HG03175 (cell line): ENCODE measurements around the gene GNGT2.

ENCODE experiments used
- ATAC-seq: cut with Tn5 transposase; IDR thresholded peaks from one replicate; pipeline ENCODE4 v1.9.1; 2021; ENCODE audit warnings: mild to moderate bottlenecking, moderate library complexity; ENCODE audit not compliant: unreplicated experiment

Gene GNGT2

DNA sequence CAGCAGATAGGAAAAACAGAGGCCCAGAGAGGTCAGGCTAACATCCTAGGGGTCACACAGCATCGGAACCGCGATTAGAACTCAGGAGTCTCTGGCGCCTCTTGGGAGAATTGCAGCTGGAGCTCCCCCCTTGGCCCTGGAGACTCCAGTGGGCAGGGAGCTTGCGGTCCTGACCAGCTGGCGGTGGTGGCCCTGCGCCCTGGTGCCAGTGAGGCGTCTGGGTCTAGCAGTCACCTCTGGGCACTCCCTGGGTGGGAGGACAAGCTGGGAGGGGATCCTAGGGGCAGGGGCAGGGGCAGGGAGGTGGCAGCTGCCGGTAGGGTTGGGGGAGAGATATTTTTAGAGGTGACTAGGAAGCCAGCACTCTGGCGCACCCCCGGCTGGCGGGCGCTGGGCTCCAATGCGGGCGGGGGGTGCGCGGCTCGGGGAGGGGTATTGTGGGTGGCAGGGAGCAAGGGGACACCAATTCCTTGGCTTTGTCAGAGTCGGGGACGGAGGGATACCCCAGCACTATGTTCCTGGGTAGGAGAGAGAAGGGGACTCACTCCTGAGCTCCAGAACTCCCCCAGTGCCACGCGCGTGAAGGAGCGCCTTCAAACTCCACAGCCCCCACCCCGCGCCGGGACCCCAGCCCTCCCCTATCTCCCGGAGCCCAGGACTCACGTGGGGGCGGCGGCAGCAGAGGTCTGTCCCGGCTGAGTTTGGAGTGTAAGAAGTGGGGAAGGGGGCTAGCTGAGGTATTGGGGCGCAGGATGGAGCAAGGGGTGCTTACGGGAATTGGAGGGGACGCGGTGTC is 19.6 kb upstream of the GNGT2 start:
- ATAC-seq, result no peak

DNA sequence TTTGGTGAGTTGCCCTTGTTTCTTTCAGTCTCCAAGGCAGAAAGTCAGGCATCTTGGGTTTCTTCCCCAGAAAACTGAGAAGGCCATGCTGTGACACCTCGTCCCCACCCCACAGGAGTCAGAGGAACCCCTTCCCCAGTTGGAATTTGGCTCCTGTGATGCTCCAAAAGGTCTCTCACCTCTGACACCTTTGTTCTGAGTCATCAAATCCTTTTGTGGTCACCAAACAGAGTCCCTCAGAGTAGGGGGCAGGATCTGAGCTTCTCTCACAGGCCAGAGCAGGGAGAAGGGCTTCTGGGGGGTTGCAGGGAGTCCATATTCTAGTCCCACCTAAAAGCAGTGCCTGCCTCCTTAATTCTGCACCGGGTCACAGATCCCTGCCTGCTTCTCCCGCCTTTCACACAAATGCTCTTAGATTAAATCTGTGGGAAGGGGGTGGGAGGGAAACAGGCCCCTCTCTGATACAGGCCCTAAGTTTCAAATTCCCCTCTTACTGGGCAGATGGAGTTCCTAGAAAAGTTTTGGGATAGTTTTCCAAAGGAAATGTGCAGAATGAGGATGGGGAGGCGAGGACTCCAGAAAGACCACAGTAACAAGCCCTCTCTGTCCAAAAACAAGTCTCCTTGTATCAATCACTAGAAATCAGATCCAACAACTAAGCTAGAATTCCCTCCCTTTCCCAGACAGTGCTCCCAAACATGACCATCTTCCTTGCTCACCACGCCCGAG is 18.9 kb upstream of the GNGT2 start:
- no peak for ATAC-seq

DNA sequence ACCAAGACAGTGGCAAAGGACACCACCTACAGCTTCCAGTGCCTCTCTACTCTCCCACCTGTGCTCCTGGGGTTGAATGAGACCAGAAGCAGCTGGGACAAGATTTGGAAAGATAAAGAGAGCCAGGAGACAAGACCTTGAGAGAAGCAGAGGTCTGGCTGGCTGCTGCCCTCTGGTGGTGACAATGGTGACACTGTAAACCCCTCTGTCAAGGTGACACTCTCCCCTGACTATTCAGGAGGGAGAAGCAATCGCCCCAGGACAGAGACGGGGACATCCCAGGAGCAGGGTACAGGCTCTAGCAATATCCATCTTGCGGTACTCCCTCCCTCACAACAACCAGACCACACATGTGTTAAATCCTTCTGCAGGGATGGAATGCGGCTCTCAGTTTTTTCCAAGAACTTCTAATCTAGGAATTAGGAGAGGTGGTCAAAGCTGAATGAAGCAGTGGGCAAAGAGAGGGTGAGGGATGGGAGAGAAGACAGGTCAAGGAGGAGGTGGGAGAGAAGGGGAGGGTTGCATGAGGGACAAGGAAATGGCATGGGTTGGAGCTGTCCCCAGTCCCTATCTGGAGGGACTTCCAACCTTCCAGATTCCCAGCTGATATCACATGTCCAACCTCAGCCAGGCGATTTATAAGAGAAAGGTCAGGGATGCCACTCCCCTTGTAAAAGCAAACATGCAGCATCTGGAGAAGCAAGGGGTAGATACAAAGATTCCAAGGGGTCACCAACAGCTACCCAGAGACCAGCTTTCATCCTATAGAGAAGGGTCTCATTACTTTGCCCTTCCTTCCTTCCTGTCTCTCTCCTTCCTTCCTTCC is 17.3 kb upstream of the GNGT2 start:
- no peak for ATAC-seq

DNA sequence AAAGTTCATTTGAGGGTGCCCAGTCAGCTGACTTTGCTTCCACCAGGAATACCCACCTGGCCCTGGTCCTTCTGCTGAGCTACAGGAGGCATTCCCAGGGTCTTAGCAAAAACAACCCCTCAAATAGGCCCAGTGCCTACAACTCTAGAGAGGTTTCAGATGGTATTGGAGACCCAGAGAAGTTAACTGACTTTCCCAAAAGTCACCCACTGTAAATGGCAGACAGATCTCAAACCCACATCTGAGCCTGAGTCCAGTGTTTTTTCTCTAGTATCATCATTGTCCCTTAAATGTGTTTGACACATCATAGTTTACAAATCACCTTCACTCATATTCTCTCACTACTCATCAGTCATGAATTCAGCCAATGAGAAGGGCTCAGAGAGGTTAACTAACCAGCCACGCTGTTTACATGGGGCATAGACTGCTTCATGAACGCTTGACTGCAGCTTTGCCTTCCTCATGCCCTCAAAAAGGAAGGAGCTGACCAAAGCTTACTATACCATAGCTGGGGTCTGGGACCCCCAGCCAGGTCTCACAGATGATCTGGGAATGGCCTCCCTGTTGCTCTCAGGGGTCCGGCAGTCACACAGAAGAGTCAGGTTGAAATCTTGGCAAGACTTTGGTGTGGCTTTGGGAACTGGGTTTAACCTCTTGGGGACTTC is 16.5 kb upstream of the GNGT2 start:
- ATAC-seq, result no peak

DNA sequence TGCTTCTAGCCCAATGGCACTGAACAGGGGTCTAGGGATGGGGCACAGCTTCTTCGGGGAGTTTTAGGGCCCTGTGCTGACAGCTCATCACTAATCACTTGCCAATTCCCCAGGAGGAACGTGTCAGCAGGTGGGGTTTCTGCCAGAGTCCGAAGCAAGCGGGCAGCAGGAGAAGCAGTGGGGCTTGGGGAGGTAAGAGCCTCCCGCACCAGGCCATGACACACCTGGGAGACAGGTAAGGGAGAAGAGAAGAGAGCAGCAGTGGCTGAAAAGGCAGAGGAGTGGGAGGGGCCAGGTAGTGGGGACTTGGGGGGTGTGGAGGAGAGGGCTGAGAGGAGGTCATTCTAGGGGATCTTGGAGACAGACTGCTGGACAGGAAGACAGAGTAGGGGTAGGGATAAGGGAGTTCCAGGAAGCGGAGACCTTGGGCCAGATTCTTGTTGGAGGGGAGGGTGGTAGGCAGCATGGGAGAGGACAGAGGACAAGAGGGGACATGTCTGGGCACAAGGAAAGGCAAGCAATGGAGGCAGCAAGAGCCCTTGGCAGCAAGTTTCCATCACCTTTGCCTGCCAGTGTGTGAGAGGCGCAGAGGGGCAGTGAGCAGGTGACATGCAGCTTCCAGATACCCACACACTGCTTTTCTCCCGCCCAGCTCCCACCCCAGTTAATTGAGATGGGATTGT is 15.3 kb upstream of the GNGT2 start:
- no peak for ATAC-seq

DNA sequence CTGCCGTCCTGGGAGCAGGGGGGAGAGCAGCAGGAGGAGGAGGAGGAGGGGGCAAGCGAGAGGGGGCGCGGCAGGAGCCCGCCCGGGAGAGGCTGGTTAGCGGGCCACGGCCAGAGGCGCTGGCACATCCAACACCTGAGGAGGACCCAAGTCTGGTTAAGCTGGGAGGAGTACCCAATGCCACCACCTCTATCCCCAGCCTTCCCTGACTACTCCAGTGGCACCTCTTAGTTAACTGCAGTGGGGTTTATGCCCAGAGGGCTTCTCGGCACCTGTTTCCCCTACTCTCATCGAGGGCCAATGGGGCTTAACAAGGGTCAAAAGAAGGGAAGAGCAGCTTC is 14.6 kb upstream of the GNGT2 start:
- no peak for ATAC-seq

DNA sequence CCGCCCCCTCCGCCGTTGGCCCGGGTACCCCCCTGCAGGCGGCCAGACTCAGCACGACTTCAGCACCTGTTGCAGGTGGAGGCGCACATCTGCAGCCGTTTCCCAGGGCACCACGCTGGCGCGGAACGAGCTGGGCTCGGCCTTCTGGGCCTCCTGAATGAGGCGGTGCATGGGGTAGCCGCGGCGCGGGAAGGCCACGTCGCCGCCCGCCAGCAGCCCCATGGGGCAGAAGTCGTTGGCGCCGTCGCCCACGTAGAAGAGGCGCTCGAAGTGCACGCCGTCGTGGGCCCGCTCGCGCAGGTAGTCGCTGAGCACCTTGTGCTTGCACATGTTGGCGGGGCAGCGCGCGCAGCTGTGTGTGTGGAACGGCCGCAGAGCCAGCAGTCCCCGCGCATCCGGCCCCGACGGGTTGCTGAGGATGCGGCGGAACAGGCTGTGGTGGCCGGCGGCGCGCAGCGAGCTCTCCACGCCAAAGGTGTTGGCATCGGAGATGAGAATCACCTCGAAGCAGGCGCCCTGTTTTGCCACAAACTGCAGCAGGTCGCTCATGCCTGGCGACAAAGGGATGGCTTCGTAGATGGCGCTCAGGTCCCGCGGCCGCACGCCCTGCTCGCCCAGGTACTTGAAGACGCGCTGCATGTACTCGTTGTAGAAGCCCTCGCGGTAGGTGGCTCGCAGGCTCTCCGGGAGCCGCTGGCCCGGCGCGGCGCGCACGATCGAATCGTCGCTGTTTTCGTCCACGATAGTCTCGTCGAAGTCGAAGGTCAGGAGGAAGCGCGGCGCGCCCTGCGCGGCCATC is 14.0 kb upstream of the GNGT2 start:
- no peak for ATAC-seq

DNA sequence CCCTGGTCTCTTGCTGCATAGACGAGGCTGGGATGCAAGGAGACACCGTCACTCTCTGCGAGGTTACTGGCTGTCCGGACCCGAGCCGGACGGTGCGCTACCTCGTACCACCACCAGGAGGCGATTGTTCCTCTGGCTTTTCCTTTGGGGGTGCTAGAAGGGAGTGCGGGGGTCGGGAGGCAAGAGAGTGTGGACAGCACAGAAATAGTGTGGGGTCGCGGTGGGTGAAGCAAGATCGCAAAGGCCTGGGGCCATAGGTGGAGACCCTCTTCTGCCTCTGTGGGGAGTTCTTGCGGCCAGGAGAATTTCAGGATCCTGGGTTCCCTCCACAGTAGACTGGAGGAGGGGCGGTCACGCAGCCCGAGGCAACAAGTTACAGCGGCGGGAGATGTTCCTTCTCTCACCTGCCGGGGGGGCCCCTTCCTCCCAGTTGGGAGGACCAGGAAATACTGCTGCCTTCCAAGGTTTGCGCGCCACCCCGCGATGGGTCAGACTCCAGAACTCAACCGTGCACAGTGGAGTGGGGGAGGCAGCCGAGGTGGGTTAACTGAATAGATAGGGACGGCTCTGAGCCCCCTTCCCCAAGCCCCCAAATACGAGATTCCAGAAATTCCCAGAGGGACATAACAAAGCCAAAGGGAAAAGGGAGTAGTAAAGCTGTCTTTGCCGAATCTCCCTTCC is 13.3 kb upstream of the GNGT2 start:
- no peak for ATAC-seq

DNA sequence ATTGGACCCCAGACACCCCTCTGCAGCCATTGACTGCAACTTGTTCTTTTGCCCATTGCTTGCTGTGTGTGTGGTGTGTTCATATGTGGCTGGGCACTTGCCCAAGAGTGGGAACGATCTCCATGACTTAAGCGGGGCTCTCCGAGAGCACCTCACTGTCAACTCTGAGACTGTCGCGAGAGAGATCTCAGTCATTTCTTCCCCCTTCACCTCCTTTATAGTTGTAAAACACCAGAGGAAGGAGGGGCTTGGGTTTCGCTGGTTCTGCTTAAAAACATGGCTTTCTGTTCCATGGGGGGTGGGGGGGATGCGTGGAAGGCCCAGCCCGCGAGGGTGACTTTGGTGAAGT is 12.8 kb upstream of the GNGT2 start:
- ATAC-seq, result no peak

DNA sequence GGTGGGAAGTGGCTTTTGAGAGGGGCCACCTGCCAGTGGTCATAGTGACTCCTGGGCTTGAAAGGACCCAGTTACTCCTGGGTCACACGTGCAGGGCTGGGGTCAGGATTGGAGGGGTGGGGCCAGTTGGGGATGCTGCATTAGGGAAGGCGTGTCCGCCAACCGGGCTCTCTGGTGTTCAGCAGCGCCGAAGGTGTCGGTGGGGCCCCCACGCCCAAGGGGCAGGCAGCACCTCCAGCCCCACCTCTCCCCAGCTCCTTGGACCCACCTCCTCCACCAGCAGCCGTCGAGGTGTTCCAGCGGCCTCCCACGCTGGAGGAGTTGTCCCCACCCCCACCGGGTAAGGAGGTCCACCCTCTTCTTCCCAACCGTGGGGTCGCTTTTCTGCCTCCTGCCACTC is 9.6 kb upstream of the GNGT2 start:
- no peak for ATAC-seq

DNA sequence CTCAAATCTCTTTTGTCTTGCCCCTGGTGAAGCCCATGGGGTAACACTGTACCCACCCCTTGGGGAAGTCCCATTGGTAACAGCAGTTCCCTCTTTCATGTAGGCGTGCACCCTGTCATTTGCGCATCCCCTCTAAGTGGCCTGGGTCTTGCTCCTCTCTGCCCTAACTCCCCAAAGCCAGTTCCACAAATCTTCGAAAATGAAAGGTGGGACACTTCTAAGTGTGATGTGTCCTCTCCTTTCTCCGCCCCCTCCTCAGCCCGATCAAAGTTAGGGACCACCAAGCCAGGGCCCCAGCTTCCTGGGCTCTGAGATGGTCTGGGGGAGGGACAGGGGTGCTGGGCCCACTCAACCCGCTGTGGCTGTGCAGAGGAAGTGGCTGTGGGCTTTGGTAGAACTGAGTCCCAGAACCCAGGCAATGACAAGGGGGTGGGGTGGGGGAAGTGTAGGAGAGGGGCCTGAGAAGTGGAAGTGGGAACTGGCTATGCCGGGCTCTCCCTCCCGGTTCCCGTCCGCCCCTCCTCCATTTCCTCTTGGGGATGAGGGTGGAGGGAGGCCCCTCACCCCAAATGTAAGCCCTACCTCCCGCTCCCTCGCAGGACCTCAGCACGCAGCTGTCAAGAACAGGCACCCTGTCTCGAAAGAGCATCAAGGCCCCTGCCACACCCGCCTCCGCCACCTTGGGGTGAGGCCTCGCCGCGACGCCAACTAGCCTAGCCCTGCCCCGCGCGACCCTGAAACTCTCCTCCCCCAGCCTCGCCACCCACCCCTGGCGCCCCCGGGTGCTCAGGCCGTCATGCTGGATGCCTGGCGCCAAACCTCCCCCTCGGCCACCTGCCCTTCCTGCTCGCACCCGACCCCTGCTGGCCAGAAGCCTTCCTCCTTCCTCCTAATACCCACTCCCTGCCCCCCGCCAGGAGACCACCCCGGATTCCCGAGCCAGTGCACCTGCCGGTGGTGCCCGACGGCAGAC is 8.9 kb upstream of the GNGT2 start:
- peak; percentile 42 for ATAC-seq

DNA sequence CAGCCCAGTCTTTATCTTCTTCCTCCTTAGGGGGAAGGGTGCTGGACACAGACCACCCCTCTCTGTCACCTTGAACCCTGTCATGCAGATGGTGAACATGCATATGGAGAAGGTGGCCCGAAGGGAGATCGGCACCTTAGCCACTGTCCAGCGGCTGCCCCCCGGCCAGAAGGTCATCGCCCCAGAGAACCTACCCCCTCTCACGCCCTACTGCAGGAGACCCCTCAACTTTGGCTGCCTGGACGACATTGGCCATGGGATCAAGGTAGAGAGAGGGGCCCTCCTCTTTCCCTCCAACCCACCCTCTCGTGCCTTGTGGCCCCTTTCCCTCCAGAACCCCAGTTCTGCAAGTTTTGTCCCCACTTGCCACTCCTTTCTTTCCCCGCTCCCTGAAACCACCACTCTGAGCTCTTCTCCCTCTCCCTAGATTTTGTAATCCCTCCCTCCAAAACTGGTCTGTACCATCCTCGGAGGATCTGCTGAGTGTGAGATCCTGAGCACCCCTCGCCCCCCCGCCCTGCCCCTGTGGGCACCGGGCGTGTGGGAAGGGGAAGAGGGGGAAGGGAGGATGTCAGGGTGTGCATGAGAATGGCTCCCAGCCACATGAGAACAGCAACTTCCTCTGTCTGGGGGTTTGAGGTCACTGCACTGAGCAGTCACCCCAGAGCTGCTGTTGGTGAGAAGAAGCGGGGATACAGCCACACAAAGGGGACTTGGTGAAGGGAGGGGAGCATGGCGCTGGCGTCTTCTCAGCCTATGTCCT is 7.5 kb upstream of the GNGT2 start:
- ATAC-seq, result peak; percentile 54

DNA sequence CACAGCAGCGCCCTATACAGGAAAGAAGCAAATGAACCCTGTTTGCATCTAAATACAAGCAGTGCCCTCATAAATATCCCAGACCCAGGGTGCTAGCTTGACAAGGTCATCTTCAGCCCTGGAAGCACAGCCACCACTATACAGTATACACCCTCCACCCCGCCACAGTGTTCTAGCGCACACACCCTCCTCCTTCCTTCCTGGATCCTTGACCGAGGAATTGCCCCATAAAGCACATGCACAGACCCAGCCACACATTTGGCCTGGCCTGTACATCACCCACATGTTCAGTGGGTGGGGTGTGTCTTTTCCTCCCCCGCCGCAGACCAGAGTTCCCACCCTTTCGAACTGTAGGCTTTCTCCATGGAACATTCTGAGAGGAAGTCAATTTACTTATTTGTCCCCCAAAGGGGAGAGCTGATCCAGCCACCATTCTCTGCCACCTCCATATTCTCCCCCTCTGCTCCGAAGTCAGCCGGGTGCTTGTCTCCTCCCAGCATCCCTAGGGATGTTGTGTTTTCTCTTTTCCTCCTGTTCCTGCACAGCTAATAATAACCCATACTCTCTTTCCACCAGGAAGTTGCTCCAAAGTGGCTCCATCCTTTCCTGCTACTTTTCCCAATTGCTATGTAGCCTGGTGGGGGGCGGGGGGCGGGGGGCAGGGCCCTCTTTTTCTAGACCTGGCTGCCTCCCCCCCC is 6.7 kb upstream of the GNGT2 start:
- no peak for ATAC-seq

DNA sequence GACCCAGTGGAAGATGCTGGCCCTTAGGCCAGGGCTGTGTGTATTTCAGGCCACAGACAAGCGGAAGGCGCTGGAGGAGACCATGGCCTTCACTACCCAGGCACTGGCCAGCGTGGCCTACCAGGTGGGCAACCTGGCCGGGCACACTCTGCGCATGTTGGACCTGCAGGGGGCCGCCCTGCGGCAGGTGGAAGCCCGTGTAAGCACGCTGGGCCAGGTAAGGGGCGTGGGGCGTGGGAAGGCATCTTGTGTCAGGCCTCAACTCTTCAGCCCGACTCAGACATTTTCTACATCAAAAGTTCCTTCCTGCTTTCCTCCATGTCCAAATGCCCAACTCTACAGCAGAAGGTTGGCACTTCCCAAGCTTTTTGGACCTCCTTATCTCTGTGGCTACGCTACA is 6.1 kb upstream of the GNGT2 start:
- ATAC-seq, result no peak

DNA sequence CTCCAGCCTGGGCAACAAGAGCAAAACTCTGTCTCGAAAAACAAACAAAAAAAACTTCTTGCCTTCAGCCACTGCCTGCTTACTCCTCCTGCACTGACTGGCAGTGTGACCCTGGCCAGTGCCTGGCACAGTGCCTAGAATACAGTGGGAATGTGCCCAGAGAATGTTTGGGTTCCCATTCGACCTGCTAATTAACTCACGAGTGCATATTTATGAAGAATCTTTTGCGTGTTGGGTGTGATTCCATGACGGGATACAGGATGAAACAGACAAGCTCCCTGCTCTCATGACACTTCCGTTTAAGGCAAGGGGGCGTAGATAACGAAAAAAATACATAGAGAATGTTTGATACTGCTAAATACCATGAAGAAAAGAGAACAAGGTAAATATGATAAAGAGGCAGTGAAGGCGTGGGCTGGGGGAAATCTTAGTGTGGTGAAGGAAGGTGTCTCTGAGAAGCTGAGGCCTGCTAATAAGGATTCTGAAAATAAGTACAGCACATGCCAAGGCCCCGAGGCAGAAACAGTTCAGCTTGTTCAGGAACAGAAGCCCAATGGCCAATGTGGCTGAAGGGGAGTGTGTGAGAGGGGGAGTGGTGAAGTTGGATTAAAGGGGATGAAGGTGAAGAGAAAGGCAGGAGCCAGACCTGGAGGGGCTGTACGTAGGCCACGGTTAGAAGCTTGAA is 4.4 kb upstream of the GNGT2 start:
- no peak for ATAC-seq

DNA sequence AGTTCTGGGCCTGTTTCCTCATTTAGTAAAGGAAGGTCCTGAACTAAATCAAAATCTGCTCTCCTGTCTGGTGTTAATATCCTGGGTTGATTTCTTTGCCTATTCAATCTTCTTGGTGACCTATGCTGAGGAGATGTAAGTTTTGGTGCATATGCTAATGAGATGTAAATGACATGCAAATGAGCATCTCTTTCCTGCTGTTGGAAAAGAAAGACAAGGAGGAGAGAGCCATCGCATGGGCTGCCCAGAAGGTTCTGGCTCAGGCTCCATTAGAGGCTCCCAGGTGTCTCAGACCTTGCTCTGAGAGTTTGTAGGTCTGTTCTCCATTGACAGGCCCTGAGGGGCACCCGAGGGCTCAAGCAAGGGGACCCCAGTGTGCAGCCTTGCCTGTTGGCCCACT is 3.5 kb upstream of the GNGT2 start:
- no peak for ATAC-seq
